Stimulated activated CD4-positive, alpha-beta T cell treated with anti-CD3 and anti-CD28 coated beads, Interleukin-4, amount 100 ng/mL, for 4 hours (primary cell): Measurements from ENCODE around the gene HPS4.
"Not testable (repeated sequence)": the region's sequence is repeated elsewhere in the genome, so short reads cannot be mapped to it uniquely, and the experiment has no call there.

Experiments
- DNase-seq, 2 experiments: peaks; one replicate each; pipeline ENCODE4 v3.0.0-alpha.2; 2020

HPS4 gene

GRCh38 chr22:26408562-26409220, 74.9 kb downstream of the HPS4 start:
- DNase-seq, result not testable (repeated sequence)

GRCh38 chr22:26406118-26406517, 77.5 kb downstream of the HPS4 start:
- no peak for DNase-seq

GRCh38 chr22:26404851-26405421, 78.6 kb downstream of the HPS4 start:
- no peak for DNase-seq

GRCh38 chr22:26401726-26402125, 81.9 kb downstream of the HPS4 start:
- no peak for DNase-seq
